Activated CD8-positive, alpha-beta memory T cell treated with anti-CD3 and anti-CD28 coated beads, Interleukin-2, amount 10 ng/mL, durations not matched to agents 7 days and 5 days (primary cell): ENCODE results near the gene ID1. TPM values are rescaled to one million over a fixed set of nuclear protein-coding genes. Genes with fewer than 3 reads are reported as not detected.
"Not testable (repeated sequence)": the region's sequence is repeated elsewhere in the genome, so short reads cannot be mapped to it uniquely, and the experiment has no call there.

Experiments
- ATAC-seq: fragments of 150-1000 bp; cut with Tn5 transposase; one replicate; pipeline ENCODE4 v1.10.0; 2021; ENCODE audit warnings: moderate library complexity
- CTCF ChIA-PET: fragments of 350-600 bp; sonication (Branson Sonifier 250); formaldehyde crosslinking; loops from one replicate; lab custom pipeline; 2021; ENCODE audit warnings: antibody characterized with exemption; lab: Charles Lee
- DNase-seq: peaks from one replicate; pipeline ENCODE4 v3.0.0-alpha.2; 2020
- H3K27ac Mint-ChIP-seq: one replicate; pipeline ENCODE4 v1.8.0; 2021; ENCODE audit warnings: mild to moderate bottlenecking, mixed read lengths
- H3K27me3 Mint-ChIP-seq: one replicate; pipeline ENCODE4 v1.8.0; 2021; ENCODE audit warnings: mixed read lengths
- H3K36me3 Mint-ChIP-seq: one replicate; pipeline ENCODE4 v1.8.0; 2021; ENCODE audit warnings: mild to moderate bottlenecking, mixed read lengths
- H3K4me1 Mint-ChIP-seq: one replicate; pipeline ENCODE4 v1.8.0; 2021; ENCODE audit warnings: mixed read lengths
- H3K4me3 Mint-ChIP-seq: one replicate; pipeline ENCODE4 v1.8.0; 2021; ENCODE audit warnings: mild to moderate bottlenecking, moderate library complexity, mixed read lengths
- H3K9me3 Mint-ChIP-seq: one replicate; pipeline ENCODE4 v1.8.0; 2022; ENCODE audit warnings: low read depth, mixed read lengths
- total RNA-seq, 2 experiments: library from RNA; stranded (reverse); gene quantifications; one replicate each; pipeline ENCODE4 v1.2.3, GENCODE V29; 2021

Gene ID1
- total RNA-seq, 2 experiments from 2014 or later = not detected

DNA sequence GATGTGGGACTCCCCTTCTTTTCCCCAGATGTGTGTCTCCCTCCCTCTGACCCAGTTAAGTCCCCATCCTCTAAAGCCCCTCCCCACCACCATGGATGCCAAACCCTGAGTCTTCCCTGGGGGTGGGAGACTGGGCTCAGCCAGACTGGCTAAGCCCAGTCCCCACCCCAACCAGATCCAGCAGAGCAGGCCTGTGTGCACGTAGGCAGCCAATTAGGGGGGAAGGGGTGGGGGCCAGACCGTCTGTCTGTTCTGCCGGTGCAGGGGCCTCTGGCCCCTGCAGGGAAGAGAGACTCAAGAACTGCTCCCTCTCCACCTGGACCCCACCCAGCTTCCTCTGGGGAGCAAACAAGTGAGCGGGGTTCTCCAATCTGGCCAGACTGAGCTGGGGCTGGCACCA lies 33.2 kb downstream of the ID1 start:
- CTCF ChIA-PET = interaction anchor here (1.9 kb wide), 1 partner anchor 26 kb away, joined by 5 read pairs; no protein-coding TSS in a partner anchor
- H3K36me3 Mint-ChIP-seq = no peaks in the 10 kb centered on the region
- H3K4me1 Mint-ChIP-seq = peaks cover 21% of the 10 kb centered on the region
- no peaks in the 10 kb centered on the region for H3K9me3 Mint-ChIP-seq
- H3K27ac Mint-ChIP-seq = no peak overlapping the region
- no peak overlapping the region for H3K4me3 Mint-ChIP-seq
- ATAC-seq (no peak), DNase-seq (no peak)
- peaks cover 55% of the 10 kb centered on the region for H3K27me3 Mint-ChIP-seq

GRCh38 chr20:31638816-31639215 lies 33.7 kb downstream of the ID1 start:
- Mint-ChIP-seq H3K36me3 (no peaks in the 10 kb centered on the region), H3K27ac (no peak overlapping the region), H3K4me1 (peaks cover 21% of the 10 kb centered on the region), H3K4me3 (no peak overlapping the region), H3K9me3 (no peaks in the 10 kb centered on the region), H3K27me3 (peaks cover 58% of the 10 kb centered on the region)
- ATAC-seq (no peak), DNase-seq (no peak)
- CTCF ChIA-PET = interaction anchor here (1.9 kb wide), 1 partner anchor 26 kb away, joined by 5 read pairs; no protein-coding TSS in a partner anchor

DNA sequence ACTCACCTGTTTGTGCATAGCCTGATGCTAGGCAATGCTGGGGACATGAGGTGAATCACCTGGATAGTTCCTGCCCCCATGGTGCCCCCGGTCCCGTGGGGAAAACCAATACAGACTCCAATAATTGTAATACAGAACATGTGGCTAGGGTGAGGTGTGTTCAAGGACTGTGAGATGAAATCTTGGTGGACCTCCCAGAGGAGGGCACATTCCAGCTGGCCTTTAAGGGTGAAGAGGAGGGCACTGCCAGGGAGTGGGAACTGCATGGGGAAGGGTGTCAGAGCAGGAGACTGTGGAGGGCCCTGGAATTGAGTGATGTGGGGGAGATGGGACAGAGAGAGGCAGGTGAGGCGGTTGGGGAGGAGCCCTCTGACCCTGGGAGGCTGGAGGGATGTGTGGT lies 35.2 kb downstream of the ID1 start:
- peaks cover 65% of the 10 kb centered on the region for H3K27me3 Mint-ChIP-seq
- CTCF ChIA-PET = interaction anchor here (0.5 to 6.4 kb wide), 6 partner anchors 8 to 89 kb away, joined by 3 to 38 read pairs (median 6); partner anchors contain the start of gene BCL2L1
- H3K9me3 Mint-ChIP-seq = no peaks in the 10 kb centered on the region
- peaks cover 21% of the 10 kb centered on the region for H3K4me1 Mint-ChIP-seq
- DNase-seq = no peak
- no peak overlapping the region for H3K27ac Mint-ChIP-seq
- no peaks in the 10 kb centered on the region for H3K36me3 Mint-ChIP-seq
- H3K4me3 Mint-ChIP-seq = no peak overlapping the region
- ATAC-seq = no peak

GRCh38 chr20:31641391-31641790 lies 36.3 kb downstream of the ID1 start:
- Mint-ChIP-seq H3K27ac (no peak overlapping the region), H3K4me1 (peaks cover 21% of the 10 kb centered on the region), H3K9me3 (no peaks in the 10 kb centered on the region), H3K36me3 (no peaks in the 10 kb centered on the region), H3K4me3 (no peak overlapping the region), H3K27me3 (peaks cover 66% of the 10 kb centered on the region)
- peak; percentile 65 for DNase-seq
- ATAC-seq = peak; percentile 78
- CTCF ChIA-PET = interaction anchor here (0.8 to 6.4 kb wide), 10 partner anchors 11 to 97 kb away, joined by 3 to 38 read pairs (median 4); partner anchors contain the start of genes BCL2L1 and TPX2

DNA sequence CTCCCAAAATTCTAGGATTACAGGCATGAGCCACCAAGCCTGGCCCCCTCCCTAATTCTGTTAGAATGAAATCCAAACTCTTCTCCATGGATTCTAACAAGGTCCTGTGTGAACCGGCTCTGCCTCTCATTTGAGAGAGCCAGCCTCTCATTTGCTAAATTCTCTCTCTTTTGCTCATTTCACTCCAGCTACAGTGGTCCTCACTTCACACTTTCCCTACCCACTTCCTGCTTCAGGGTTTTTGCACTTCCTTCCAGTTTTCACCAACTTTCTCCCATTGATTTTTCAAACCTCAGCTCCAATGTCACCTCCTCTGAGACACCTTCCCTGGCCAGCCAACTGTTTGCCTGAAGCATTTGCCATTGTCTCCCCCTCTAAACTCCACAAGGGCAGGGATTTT lies 37.7 kb downstream of the ID1 start:
- H3K4me3 Mint-ChIP-seq = no peak overlapping the region
- no peak for ATAC-seq
- H3K4me1 Mint-ChIP-seq = peaks cover 21% of the 10 kb centered on the region
- H3K9me3 Mint-ChIP-seq = no peaks in the 10 kb centered on the region
- peak; percentile 49 for DNase-seq
- peak overlapping the region; percentile 16 for H3K27ac Mint-ChIP-seq
- peaks cover 77% of the 10 kb centered on the region for H3K27me3 Mint-ChIP-seq
- H3K36me3 Mint-ChIP-seq = no peaks in the 10 kb centered on the region
- CTCF ChIA-PET = interaction anchor here (1.5 to 6.4 kb wide), 4 partner anchors 9 to 82 kb away, joined by 3 to 38 read pairs (median 5); partner anchors contain the start of gene BCL2L1

DNA sequence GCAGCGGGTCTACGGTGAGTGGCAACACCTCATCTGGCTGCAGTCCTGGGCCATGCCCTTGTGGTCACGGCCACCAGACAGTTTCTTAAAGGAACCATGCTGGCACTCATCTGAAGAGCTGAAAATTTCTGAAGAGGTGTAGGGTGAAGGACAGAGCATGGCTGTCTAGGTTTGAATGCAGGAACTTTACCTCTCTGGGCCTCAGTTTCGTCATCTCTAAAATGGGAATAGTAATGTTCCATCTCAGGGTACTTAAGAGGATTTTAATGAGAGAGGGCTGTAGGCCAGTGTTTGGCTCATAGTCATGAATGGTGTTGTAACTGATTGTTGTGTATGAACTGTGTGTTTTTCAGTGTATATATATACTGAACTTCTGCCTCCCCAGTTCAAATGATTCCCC lies 38.4 kb downstream of the ID1 start:
- Mint-ChIP-seq H3K36me3 (no peaks in the 10 kb centered on the region), H3K27me3 (peaks cover 76% of the 10 kb centered on the region), H3K9me3 (no peaks in the 10 kb centered on the region), H3K4me3 (no peak overlapping the region), H3K27ac (no peak overlapping the region), H3K4me1 (peaks cover 21% of the 10 kb centered on the region)
- CTCF ChIA-PET = interaction anchor here (1.5 to 6.4 kb wide), 4 partner anchors 9 to 83 kb away, joined by 3 to 38 read pairs (median 5); partner anchors contain the start of gene BCL2L1
- DNase-seq (no peak), ATAC-seq (no peak)

DNA sequence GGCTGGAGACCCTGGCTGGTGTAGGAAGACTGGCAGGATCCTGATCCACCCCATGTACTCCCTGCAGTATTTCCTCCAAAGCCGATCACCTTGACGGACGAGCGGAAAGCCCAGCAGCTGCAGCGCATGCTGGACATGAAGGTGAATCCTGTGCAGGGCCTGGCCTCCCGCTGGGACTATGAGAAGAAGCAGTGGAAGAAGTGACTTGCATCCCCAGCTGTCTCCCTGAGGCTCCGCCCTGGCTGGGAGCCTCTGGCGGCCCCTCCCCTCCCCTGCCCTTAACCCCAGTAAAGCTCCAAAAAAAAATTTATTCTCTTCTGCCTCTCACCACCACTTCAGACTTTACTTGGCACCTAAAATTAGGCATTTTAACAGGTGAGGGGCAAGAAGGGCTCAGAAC lies 39.6 kb downstream of the ID1 start:
- Mint-ChIP-seq H3K4me3 (no peak overlapping the region), H3K27ac (no peak overlapping the region), H3K9me3 (no peaks in the 10 kb centered on the region), H3K27me3 (peaks cover 72% of the 10 kb centered on the region), H3K4me1 (peaks cover 21% of the 10 kb centered on the region), H3K36me3 (no peaks in the 10 kb centered on the region)
- ATAC-seq (no peak), DNase-seq (no peak)
- CTCF ChIA-PET = interaction anchor here (0.7 to 6.4 kb wide), 5 partner anchors 11 to 78 kb away, joined by 3 to 38 read pairs (median 5); partner anchors contain the start of gene BCL2L1

DNA sequence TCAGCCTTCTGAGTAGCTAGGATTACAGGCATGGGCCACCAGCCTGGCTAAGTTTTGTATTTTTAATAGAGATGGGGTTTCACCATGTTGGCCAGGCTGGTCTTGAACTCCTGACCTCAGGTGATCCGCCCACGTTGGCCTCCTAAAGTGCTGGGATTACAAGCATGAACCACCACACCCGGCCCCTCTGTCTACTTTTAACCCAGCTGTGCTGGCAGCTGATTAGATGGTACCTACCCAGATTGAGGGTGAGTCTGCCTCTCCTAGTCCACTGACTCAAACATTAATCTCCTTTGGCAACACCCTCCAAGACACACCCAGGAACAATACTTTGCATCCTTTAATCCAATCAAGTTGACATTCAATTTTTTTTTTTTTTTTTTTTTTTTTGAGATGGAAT lies 43.0 kb downstream of the ID1 start:
- DNase-seq, H3K4me3 Mint-ChIP-seq, ATAC-seq, H3K36me3 Mint-ChIP-seq, H3K4me1 Mint-ChIP-seq, H3K9me3 Mint-ChIP-seq, H3K27ac Mint-ChIP-seq: not testable (repeated sequence)
- peaks cover 75% of the 10 kb centered on the region for H3K27me3 Mint-ChIP-seq
- CTCF ChIA-PET = interaction anchor here (1.4 to 25.0 kb wide), 3 partner anchors 12 to 67 kb away, joined by 3 to 685 read pairs (median 6); partner anchors contain the start of gene BCL2L1

GRCh38 chr20:31652917-31653396 lies 47.9 kb downstream of the ID1 start:
- ATAC-seq (no peak), DNase-seq (no peak)
- Mint-ChIP-seq H3K4me3 (no peak overlapping the region), H3K36me3 (no peaks in the 10 kb centered on the region), H3K27ac (no peak overlapping the region), H3K9me3 (no peaks in the 10 kb centered on the region), H3K4me1 (no peaks in the 10 kb centered on the region), H3K27me3 (peaks cover 48% of the 10 kb centered on the region)
- CTCF ChIA-PET = interaction anchor here (1.1 to 25.0 kb wide), 4 partner anchors 9 to 62 kb away, joined by 4 to 685 read pairs (median 6); partner anchors contain the start of gene BCL2L1

- H3K4me3 Mint-ChIP-seq = no peak overlapping the region
- DNase-seq = no peak
- CTCF ChIA-PET = interaction anchor here (2.0 to 25.0 kb wide), 2 partner anchors 19 to 61 kb away, joined by 7 to 685 read pairs; partner anchors contain the start of gene BCL2L1
- peaks cover 44% of the 10 kb centered on the region for H3K27me3 Mint-ChIP-seq
- H3K4me1 Mint-ChIP-seq = no peaks in the 10 kb centered on the region
- H3K9me3 Mint-ChIP-seq = no peaks in the 10 kb centered on the region
- no peak for ATAC-seq
- no peak overlapping the region for H3K27ac Mint-ChIP-seq
- H3K36me3 Mint-ChIP-seq = no peaks in the 10 kb centered on the region
Observed at GRCh38 chr20:31653561-31653960, 48.5 kb downstream of the ID1 start.

- DNase-seq = no peak
- no peak for ATAC-seq
- H3K9me3 Mint-ChIP-seq = no peaks in the 10 kb centered on the region
- peaks cover 39% of the 10 kb centered on the region for H3K27me3 Mint-ChIP-seq
- H3K27ac Mint-ChIP-seq = no peak overlapping the region
- no peaks in the 10 kb centered on the region for H3K4me1 Mint-ChIP-seq
- H3K4me3 Mint-ChIP-seq = no peak overlapping the region
- no peaks in the 10 kb centered on the region for H3K36me3 Mint-ChIP-seq
- CTCF ChIA-PET = interaction anchor here (0.5 to 25.0 kb wide), 4 partner anchors 9 to 60 kb away, joined by 3 to 685 read pairs (median 5); partner anchors contain the start of gene BCL2L1
Observed at GRCh38 chr20:31654534-31654933, 49.4 kb downstream of the ID1 start.
